C4-2B (cell line): Measurements from ENCODE around the gene SLC2A6.

ENCODE experiments used
- CTCF ChIP-seq: fragments of 450-650 bp; conservative IDR thresholded peaks from 2 replicates; pipeline ENCODE4 v1.5.1; 2017; ENCODE audit warnings: mild to moderate bottlenecking
- ZFX ChIP-seq: fragments of 450-650 bp; IDR thresholded peaks from 2 replicates; pipeline ENCODE4 v1.6.1; 2017

- TF ChIP-seq CTCF: no peak
- no peak for TF ChIP-seq ZFX
These were observed 8.4 kb downstream of the SLC2A6 start for GRCh38 chr9:133470427-133470924.
